SK-MEL-5 (cell line): Measurements from ENCODE around the gene SLC44A5. TPM values are rescaled to one million over a fixed set of nuclear protein-coding genes. Genes with fewer than 3 reads are reported as not detected.
"Not testable (repeated sequence)": the region's sequence is repeated elsewhere in the genome, so short reads cannot be mapped to it uniquely, and the experiment has no call there.

ENCODE experiments used
- DNase-seq: peaks from one replicate; pipeline ENCODE4 v3.0.0-alpha.2; 2016; ENCODE audit warnings: low read depth, low spot score
- in situ Hi-C: cut with HindIII; loops from 2 replicates; pipeline ENCODE4 v1.10.0; 2016; ENCODE audit warnings: low sequenced_read_pairs, high pct_unique_total_duplicates, low pct_unique_long_range_greater_than_20kb
- polyA plus RNA-seq, 2 experiments: library from polyadenylated mRNA; depleted of rRNA; stranded (reverse); fragments of >200 nt; gene quantifications; 2 replicates each; pipeline ENCODE4 v1.2.3, GENCODE V29; 2015
- total RNA-seq: library from RNA; depleted of rRNA; stranded (reverse); fragments of >200 nt; shearing (Covaris generic); gene quantifications from 2 replicates; pipeline ENCODE4 v1.2.3, GENCODE V29; 2014; rRNA removed

Gene SLC44A5
- 0.03 TPM in 1 of 2 replicates, not detected in the other for total RNA-seq
- polyA plus RNA-seq (2015; cell fraction: cytosol; rRNA removed), result not detected in 2 replicates
- polyA plus RNA-seq (2015; cell fraction: nucleus; rRNA removed), result 0.10 TPM in 1 of 2 replicates, not detected in the other

GRCh38 chr1:75611014-75611413 is at the start of gene SLC44A5:
Gene SLC44A5 (minus strand): TSS chr1:75611114. CDS start chr1:75541447, 69,667 bp downstream.
- no peak for DNase-seq
- in situ Hi-C loops, result no loop called here

- no peak for DNase-seq
- in situ Hi-C loops, result no loop called here
Measured at GRCh38 chr1:75655931-75656330, 45.0 kb upstream of the SLC44A5 start.

GRCh38 chr1:75647183-75647582 is 36.3 kb upstream of the SLC44A5 start:
- DNase-seq, in situ Hi-C loops: not testable (repeated sequence)

- DNase-seq, in situ Hi-C loops: not testable (repeated sequence)
Measured at GRCh38 chr1:75645153-75645552, 34.2 kb upstream of the SLC44A5 start.

- in situ Hi-C loops, result no loop called here
- DNase-seq, result peak; percentile 61
Measured at GRCh38 chr1:75643460-75643859, 32.5 kb upstream of the SLC44A5 start.

GRCh38 chr1:75641325-75641724 is 30.4 kb upstream of the SLC44A5 start:
- in situ Hi-C loops, result no loop called here
- no peak for DNase-seq

- in situ Hi-C loops, result no loop called here
- peak; percentile 9 for DNase-seq
Measured at GRCh38 chr1:75640137-75640536, 29.2 kb upstream of the SLC44A5 start.

GRCh38 chr1:75632350-75632949 is 21.5 kb upstream of the SLC44A5 start:
- in situ Hi-C loops, result no loop called here
- DNase-seq, result peak; percentile 55

- in situ Hi-C loops, result no loop called here
Measured at GRCh38 chr1:75630998-75631397, 20.1 kb upstream of the SLC44A5 start.

GRCh38 chr1:75630004-75630594 is 19.2 kb upstream of the SLC44A5 start:
- no peak for DNase-seq
- in situ Hi-C loops, result no loop called here

More at GRCh38 chr1:75630998-75631397, 20.1 kb upstream of the SLC44A5 start:
- no peak for DNase-seq

- in situ Hi-C loops, result no loop called here
- DNase-seq, result no peak
Measured at GRCh38 chr1:75625795-75626194, 14.9 kb upstream of the SLC44A5 start.

- DNase-seq, result no peak
- in situ Hi-C loops, result no loop called here
Measured at GRCh38 chr1:75618382-75618781, 7.5 kb upstream of the SLC44A5 start.

GRCh38 chr1:75616436-75617433 is 5.8 kb upstream of the SLC44A5 start:
- no peak for DNase-seq
- in situ Hi-C loops, result no loop called here

GRCh38 chr1:75615613-75616435 is 4.9 kb upstream of the SLC44A5 start:
- DNase-seq, result no peak
- in situ Hi-C loops, result no loop called here

GRCh38 chr1:75614399-75614756 is 3.5 kb upstream of the SLC44A5 start:
- DNase-seq, result peak; percentile 2
- in situ Hi-C loops, result no loop called here

GRCh38 chr1:75613916-75614315 is 3.0 kb upstream of the SLC44A5 start:
- in situ Hi-C loops, result no loop called here
- no peak for DNase-seq

GRCh38 chr1:75612976-75613375 is 2.1 kb upstream of the SLC44A5 start:
- in situ Hi-C loops, result no loop called here
- no peak for DNase-seq
